ENCODE results near the gene TMBIM1.
A peak's percentile ranks its signal among the peaks of the same experiment; 100 is the strongest.
"Not testable (repeated sequence)": the region's sequence is repeated elsewhere in the genome, so short reads cannot be mapped to it uniquely, and the experiment has no call there.

The TMBIM1 gene

DNA sequence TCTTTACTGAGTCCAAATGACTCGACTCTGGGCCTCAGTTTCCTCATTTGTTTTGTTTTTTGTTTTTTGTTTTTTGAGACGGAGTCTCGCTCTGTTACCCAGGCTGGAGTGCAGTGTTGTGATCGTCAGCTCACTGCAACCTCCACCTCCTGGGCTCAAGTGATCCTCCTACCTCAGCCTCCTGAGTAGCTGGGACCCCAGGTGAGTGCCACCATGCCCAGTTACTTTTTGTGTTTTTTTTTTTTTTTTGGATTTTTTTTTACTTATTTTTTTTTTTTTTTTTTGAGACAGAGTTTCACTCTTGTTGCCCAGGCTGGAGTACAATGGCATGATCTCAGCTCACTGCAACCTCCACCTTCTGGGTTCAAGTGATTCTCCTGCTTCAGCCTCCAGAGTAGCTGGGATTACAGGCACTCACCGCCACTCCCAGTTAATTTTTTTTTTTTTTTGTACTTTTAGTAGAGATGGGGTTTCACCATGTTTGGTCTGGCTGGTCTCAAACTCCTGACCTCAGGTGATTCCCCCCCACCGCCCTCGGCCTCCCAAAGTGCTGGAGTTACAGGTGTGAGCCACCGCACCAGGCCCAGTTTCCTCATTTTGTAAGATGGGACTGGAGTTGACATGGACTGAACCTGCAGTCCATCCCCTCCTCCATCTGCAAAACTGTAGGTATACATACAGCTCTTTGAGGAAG, 18.9 kb downstream of the TMBIM1 start:
- H3K9ac ChIP-seq (ENCODE audit: low read length); H3K27me3 ChIP-seq (ENCODE audit: control insufficient read depth, insufficient read depth, low read length); H3K9me3 ChIP-seq (ENCODE audit: control insufficient read depth, low read length); H3K4me3 ChIP-seq (ENCODE audit: low read length): not testable (repeated sequence)
- peaks cover 46% of the 10 kb centered on the region for H3K36me3 ChIP-seq (ENCODE audit: control insufficient read depth, insufficient read depth, low read length)
- H3K4me1 ChIP-seq (ENCODE audit: control insufficient read depth, insufficient read depth, low read length) = peaks cover 55% of the 10 kb centered on the region

DNA sequence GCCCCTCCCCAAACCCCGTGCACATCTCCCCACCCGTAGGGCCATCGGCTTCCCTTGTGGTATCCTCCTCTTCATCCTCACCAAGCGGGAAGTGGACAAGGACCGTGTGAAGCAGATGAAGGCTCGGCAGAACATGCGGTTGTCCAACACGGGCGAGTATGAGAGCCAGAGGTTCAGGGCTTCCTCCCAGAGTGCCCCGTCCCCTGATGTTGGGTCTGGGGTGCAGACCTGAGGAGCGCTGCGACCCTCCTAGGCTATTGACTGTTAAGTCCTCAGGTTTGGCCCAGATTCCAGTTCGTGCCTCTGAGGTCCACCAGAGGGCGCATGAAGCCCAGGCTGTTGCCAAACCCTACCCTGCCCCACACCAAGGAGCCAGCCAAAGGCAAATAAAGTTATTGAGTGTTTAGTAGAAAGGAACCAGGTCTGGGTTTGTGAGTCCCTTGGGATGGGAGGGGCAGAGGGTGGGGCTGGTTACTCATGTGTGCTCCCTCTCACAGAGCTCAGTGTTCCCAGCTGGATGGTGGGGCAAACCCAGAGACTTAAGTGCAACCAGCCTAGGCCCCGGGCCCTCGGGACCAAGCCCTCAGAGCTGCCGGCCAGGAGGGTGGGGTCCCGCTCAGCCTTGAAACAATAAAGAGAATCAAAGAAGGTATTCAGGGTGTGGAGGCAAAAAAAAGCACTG, 19.6 kb downstream of the TMBIM1 start:
- peaks cover 55% of the 10 kb centered on the region for H3K4me1 ChIP-seq (ENCODE audit: control insufficient read depth, insufficient read depth, low read length)
- peak overlapping the region; percentile 88 for H3K9ac ChIP-seq (ENCODE audit: low read length)
- H3K9me3 ChIP-seq (ENCODE audit: control insufficient read depth, low read length) = no peaks in the 10 kb centered on the region
- H3K27me3 ChIP-seq (ENCODE audit: control insufficient read depth, insufficient read depth, low read length) = no peaks in the 10 kb centered on the region
- peaks cover 39% of the 10 kb centered on the region for H3K36me3 ChIP-seq (ENCODE audit: control insufficient read depth, insufficient read depth, low read length)
- no peak overlapping the region for H3K4me3 ChIP-seq (ENCODE audit: low read length)

DNA sequence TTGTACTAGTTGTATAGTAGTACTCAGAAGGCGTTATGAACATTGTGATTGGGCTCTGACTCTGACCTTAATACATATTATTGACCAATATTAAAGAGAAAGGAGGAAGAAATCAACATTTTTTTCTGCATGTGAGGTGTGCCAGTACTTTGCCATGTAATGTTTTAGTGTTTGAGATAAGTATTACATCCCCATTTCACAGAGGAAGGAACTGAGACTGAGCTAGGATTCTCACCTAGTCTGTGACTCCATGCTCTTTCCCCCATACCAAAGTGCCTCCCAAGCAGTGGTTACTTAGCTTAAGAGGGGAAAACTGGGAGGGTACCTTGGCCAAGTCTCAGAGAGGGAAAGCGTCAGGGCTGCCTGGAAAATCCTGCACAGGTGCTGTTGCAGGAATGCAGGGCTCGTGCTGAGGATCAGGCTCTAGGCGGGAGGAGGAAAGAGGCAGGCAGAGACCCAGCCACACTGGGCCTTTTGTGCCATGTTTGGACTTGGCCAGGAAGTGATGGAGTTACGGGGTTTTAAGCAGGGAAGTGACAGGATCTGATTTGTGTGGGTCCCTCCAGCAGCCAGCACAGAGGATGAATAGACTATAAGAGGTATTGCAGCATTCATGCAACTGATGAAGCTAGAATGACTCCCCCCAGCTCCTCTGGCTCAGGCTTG, 20.3 kb downstream of the TMBIM1 start:
- peak overlapping the region; percentile 88 for H3K9ac ChIP-seq (ENCODE audit: low read length)
- no peaks in the 10 kb centered on the region for H3K9me3 ChIP-seq (ENCODE audit: control insufficient read depth, low read length)
- peak overlapping the region; percentile 96 for H3K4me3 ChIP-seq (ENCODE audit: low read length)
- H3K27me3 ChIP-seq (ENCODE audit: control insufficient read depth, insufficient read depth, low read length) = no peaks in the 10 kb centered on the region
- H3K4me1 ChIP-seq (ENCODE audit: control insufficient read depth, insufficient read depth, low read length) = peaks cover 50% of the 10 kb centered on the region
- H3K36me3 ChIP-seq (ENCODE audit: control insufficient read depth, insufficient read depth, low read length) = peaks cover 34% of the 10 kb centered on the region

DNA sequence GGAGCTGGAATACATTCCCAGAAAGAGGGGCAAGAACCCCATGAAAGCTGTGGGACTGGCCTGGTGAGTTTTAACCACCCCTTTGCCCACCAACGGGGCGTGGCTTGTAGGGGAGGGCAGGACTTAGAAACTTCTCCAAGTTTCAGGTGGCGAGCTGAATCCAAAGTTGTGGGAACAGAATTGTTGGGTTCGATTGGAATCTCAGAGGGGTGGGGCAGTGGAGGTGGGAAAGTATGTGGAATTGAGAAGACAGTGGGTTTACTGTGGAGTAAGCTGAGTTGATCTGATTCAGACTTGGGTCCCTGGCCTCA, 20.9 kb downstream of the TMBIM1 start:
- Histone ChIP-seq H3K36me3 (ENCODE audit: control insufficient read depth, insufficient read depth, low read length) (peaks cover 33% of the 10 kb centered on the region), H3K27me3 (ENCODE audit: control insufficient read depth, insufficient read depth, low read length) (no peaks in the 10 kb centered on the region), H3K4me3 (ENCODE audit: low read length) (peak overlapping the region; percentile 96), H3K9ac (ENCODE audit: low read length) (peak overlapping the region; percentile 88), H3K4me1 (ENCODE audit: control insufficient read depth, insufficient read depth, low read length) (peaks cover 48% of the 10 kb centered on the region), H3K9me3 (ENCODE audit: control insufficient read depth, low read length) (no peaks in the 10 kb centered on the region)

DNA sequence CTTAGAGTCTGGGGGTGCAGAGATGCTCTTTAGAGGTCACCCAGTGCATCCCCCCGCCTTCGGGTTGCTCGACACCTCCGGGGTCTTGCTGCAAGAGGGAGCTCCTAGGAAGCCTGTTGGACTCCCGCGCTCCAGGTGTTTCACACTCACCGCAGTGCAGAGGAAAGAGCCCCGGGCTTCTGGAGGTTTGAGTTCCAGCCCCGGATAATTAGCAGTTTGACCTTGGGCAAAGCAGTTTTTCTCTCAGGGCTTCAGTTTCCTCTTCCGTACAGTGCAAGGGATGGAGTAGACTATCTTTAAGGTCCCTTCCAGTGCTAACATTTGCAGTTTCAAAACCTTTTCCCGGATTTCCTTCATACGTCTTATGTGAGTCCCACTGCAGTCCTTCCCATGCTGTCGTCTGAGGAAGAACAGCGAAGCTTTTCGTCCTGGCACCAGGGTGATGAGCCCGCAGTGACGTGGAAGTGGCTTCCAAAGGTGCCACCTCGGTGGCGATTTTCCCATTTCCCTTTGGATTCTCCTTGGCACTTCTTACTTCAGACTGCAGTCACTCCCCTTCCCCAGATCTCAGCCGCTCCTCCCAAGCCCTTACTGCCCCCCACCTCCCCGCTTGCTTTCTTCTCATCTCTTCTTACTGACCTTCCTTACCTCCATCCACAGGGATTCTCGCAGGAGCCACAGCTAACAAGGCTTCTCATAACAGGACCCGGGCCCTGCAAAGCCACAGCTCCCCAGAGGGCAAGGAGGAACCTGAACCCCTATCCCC, 21.4 kb downstream of the TMBIM1 start:
- Histone ChIP-seq H3K9ac (ENCODE audit: low read length) (peak overlapping the region; percentile 88), H3K4me3 (ENCODE audit: low read length) (peak overlapping the region; percentile 96), H3K36me3 (ENCODE audit: control insufficient read depth, insufficient read depth, low read length) (peaks cover 33% of the 10 kb centered on the region), H3K4me1 (ENCODE audit: control insufficient read depth, insufficient read depth, low read length) (peaks cover 53% of the 10 kb centered on the region), H3K27me3 (ENCODE audit: control insufficient read depth, insufficient read depth, low read length) (no peaks in the 10 kb centered on the region), H3K9me3 (ENCODE audit: control insufficient read depth, low read length) (no peaks in the 10 kb centered on the region)

DNA sequence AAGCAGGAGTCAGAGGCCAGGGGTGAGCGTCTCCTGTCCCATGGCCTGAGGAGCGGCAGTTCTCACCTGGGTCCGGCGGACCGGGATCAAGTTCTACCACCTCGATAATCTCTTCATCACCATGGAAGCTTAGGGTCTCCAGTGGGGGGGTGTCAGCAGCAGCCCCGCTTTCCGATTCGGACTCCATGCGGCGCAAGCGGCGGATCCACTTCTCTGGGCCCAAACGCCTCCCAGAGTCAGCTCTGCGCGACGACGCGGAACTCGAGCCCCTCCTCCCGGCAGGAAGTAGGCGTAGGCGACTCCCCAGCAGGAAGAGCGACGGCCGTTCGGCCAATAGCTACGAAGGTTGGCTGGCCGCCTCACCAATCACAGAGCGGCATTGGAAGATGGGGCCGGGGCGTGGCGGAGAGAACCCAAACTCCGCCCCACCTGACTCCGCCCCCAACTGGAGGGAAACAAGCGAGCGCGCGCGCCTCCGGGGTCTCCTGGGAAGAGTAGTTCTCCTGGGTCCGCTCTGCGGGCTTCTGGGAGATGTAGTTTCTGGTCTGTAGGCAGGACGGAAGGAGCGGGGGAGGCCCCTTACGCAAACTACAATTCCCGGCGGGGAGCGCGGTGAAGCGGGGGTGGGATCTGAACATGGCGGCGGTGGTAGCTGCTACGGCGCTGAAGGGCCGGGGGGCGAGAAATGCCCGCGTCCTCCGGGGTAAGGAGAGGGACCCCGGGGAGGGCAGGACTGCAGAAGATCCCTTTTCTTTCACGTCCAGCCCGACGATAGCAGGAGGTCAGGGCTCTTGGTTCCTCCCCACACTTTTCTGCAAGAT, 22.2 kb downstream of the TMBIM1 start, which contains the start of the genes AAMP and PNKD:
Gene AAMP (minus strand): TSS at position 238 of the 821 bp plus-strand sequence. CDS start 51 bp downstream, at position 187.
Gene PNKD (plus strand): TSS at position 620 of the 821 bp plus-strand sequence. CDS start 17 bp downstream, at position 637.
- Histone ChIP-seq H3K9me3 (ENCODE audit: control insufficient read depth, low read length) (no peaks in the 10 kb centered on the region), H3K9ac (ENCODE audit: low read length) (peak within 1 kb of the TSS; percentile 88), H3K36me3 (ENCODE audit: control insufficient read depth, insufficient read depth, low read length) (peaks cover 28% of the 10 kb centered on the region), H3K4me3 (ENCODE audit: low read length) (peak within 1 kb of the TSS; percentile 96), H3K4me1 (ENCODE audit: control insufficient read depth, insufficient read depth, low read length) (peaks cover 57% of the 10 kb centered on the region), H3K27me3 (ENCODE audit: control insufficient read depth, insufficient read depth, low read length) (no peaks in the 10 kb centered on the region)

DNA sequence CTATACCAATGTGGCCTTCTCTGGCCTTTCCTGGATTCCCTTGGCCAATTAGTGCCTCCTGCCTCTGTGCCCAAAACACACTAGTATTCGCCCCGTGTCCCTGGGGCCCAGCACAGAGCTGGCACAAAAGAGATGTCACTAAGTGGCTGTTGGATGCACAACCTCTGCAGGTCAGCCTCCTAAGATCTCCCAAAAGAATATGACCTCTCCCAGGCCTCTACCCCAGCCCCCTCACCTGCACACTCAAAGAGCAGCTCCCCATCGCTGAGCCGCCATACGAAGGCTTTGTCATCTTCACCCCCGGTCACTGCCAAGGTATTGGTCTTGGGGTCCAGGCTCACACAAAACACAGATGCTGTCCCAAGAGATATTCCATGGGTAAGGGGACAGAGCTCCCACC, 25.0 kb downstream of the TMBIM1 start:
- no peaks in the 10 kb centered on the region for H3K27me3 ChIP-seq (ENCODE audit: control insufficient read depth, insufficient read depth, low read length)
- no peaks in the 10 kb centered on the region for H3K9me3 ChIP-seq (ENCODE audit: control insufficient read depth, low read length)
- H3K4me1 ChIP-seq (ENCODE audit: control insufficient read depth, insufficient read depth, low read length) = peaks cover 61% of the 10 kb centered on the region
- no peak overlapping the region for H3K4me3 ChIP-seq (ENCODE audit: low read length)
- peaks cover 18% of the 10 kb centered on the region for H3K36me3 ChIP-seq (ENCODE audit: control insufficient read depth, insufficient read depth, low read length)
- H3K9ac ChIP-seq (ENCODE audit: low read length) = no peak overlapping the region

DNA sequence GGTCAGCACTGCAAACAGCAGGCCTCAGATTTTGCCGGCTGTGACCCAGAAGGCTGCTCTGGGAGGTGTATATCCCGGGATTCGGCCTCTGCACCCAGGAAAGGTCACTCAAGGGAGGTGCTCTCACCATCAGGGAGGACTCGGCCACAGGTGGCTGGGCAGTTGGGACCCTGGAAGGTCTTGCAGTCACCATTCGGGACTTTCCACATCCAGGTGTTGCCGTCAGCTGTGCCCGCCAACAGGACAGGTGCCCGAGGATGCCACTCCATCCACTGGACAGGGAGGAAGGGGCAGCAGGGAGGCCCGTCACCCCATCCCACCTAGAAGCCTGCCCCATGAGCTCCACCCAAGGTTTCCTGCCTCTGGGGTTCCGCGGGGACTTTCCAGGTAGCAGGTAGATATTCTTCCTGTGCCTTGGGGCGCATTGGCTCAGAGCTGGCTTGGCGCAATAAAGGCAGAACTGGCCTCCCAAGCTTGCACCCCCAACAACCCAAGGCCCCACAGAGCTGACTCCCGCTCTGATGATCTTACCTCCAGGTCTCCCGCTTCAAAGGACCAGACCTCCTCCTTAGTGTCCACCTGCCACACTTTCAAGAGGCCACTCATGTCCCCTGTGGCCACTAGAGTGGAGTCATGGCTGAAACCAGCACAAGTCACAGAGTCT, 25.9 kb downstream of the TMBIM1 start:
- Histone ChIP-seq H3K36me3 (ENCODE audit: control insufficient read depth, insufficient read depth, low read length) (peaks cover 18% of the 10 kb centered on the region), H3K9me3 (ENCODE audit: control insufficient read depth, low read length) (no peaks in the 10 kb centered on the region), H3K4me3 (ENCODE audit: low read length) (no peak overlapping the region), H3K4me1 (ENCODE audit: control insufficient read depth, insufficient read depth, low read length) (peaks cover 61% of the 10 kb centered on the region), H3K27me3 (ENCODE audit: control insufficient read depth, insufficient read depth, low read length) (no peaks in the 10 kb centered on the region), H3K9ac (ENCODE audit: low read length) (no peak overlapping the region)

DNA sequence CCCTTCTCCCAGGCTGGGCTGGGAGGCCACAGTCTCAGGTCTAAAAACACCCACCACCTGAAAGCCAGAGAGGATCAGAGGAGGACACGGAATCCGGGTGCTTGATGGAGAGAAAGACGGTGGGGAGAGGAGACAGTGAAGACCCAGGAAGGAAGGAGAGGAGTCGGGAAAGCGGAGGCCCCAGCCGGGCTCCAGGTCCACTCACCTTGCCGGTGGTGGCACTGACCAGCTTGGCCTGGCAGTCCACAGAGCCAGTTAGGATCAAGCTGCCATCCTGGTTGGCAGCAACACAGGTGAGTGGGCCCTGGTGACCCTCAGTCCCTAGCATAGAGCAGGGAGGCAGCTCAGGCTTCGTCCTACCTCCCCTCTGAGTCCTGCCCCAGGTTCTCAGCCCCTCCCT, 26.7 kb downstream of the TMBIM1 start:
- Histone ChIP-seq H3K36me3 (ENCODE audit: control insufficient read depth, insufficient read depth, low read length) (peaks cover 18% of the 10 kb centered on the region), H3K9me3 (ENCODE audit: control insufficient read depth, low read length) (no peaks in the 10 kb centered on the region), H3K4me3 (ENCODE audit: low read length) (no peak overlapping the region), H3K4me1 (ENCODE audit: control insufficient read depth, insufficient read depth, low read length) (peaks cover 62% of the 10 kb centered on the region), H3K27me3 (ENCODE audit: control insufficient read depth, insufficient read depth, low read length) (no peaks in the 10 kb centered on the region), H3K9ac (ENCODE audit: low read length) (peak overlapping the region; percentile 29)

DNA sequence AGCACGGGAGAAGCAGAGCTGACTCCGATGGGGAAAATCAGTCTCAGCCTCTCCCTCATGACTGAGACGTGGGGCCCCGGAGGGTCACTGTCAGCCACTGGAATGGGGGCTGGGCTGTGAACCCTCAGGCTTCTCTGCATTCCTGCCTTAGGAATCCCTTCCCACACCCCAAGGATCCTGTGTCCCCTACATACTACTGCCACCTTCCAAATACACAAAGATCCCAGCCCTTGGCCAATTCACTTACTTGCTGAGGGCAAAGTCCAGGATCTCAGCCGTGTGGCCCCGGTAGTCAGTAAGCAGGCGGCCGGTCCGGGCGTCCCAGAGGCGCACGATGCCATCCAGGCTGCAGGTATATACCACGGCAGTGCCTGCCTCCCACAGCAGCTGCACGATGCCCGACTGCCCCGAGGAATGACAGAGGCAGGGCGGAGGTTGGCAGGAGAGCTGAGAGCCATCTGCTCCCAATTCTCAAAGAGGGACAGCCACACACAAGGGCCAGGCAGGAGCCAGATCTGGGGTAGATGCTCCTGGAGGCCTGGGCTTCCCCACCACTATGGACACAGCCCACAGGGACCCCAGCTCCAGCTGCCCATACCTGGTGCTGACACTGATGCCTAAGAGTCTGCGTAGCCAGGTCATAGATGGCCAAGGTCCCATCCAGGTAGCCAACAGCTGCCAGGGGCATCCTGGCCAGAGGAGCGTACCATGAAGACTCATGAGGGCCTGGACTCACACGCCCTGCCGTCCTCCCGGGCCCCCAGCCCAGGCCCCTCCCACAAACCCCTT, 27.3 kb downstream of the TMBIM1 start:
- no peaks in the 10 kb centered on the region for H3K9me3 ChIP-seq (ENCODE audit: control insufficient read depth, low read length)
- H3K27me3 ChIP-seq (ENCODE audit: control insufficient read depth, insufficient read depth, low read length) = no peaks in the 10 kb centered on the region
- peaks cover 18% of the 10 kb centered on the region for H3K36me3 ChIP-seq (ENCODE audit: control insufficient read depth, insufficient read depth, low read length)
- peak overlapping the region; percentile 62 for H3K9ac ChIP-seq (ENCODE audit: low read length)
- H3K4me1 ChIP-seq (ENCODE audit: control insufficient read depth, insufficient read depth, low read length) = peaks cover 68% of the 10 kb centered on the region
- H3K4me3 ChIP-seq (ENCODE audit: low read length) = peak overlapping the region; percentile 37
